Activated T-cell treated with anti-CD3 and anti-CD28 coated beads for 4 hours (primary cell): ENCODE results near the gene DNAAF3.
A peak's percentile ranks its signal among the peaks of the same experiment; 100 is the strongest.
"Not testable (repeated sequence)": the region's sequence is repeated elsewhere in the genome, so short reads cannot be mapped to it uniquely, and the experiment has no call there.

ENCODE experiments used
- DNase-seq: peaks from one replicate; pipeline ENCODE4 v3.0.0-alpha.2; 2020

Gene DNAAF3

DNA sequence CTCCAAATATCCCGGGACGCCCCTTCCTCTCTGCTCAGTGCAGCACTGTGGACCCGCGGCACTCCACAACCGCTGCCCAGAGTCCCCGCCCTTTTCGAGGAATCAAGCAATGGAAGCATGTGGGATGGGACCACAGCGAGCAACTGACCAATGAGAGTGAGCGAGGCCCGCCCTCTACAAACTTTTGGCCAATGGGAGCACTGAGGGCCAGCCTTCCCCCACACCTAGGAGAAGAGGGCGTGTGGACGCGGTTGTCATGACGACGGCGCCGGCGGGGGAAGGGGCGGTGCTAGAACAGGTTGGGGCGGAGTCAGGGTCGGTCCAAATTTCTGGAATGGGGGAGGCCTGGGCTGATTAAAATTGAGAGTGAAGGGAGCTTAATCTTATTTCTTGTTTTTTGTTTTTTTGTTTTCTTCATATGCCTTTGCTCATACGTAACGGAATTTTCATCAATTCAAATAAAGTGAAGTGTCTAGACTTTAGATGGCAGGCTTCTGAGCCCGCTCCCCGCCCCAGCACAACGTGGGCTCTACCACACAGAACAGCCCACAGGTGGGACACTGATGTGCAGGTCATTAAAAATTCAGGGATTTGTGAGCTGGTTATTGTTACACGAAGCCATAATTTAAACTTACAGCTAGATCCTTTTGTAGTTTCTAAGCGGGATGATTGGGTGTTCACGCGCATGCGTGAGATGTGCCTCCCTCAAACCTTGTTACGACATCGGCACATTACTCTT is at the start of gene DNAAF3:
DNAAF3 (minus strand) TSS at position 84 of the 739 bp plus-strand sequence. CDS start 200 bp downstream, outside the sequence.
- peak; percentile 48 for DNase-seq

DNA sequence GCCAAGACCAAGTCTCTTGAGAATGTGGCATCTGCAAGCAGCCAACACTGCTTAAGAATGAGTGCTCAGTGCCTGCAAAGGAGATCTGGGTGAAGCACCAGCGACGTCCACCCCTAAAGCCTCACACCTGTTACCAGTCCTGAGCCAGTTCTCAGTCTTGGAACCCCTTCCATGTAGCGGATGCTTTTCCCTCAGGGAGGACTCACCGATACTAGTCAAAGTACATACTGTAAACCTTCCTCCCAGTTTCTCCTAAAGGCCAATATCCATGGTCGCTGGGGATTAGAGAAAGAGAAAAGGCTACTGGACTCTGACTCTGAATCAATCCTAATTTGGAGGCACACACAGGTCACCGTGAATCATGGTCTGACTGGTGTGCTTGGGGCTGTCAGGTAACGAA is 47.1 kb upstream of the DNAAF3 start:
- no peak for DNase-seq

GRCh38 chr19:55212447-55212846 is 46.0 kb upstream of the DNAAF3 start:
- DNase-seq, result peak; percentile 9

DNA sequence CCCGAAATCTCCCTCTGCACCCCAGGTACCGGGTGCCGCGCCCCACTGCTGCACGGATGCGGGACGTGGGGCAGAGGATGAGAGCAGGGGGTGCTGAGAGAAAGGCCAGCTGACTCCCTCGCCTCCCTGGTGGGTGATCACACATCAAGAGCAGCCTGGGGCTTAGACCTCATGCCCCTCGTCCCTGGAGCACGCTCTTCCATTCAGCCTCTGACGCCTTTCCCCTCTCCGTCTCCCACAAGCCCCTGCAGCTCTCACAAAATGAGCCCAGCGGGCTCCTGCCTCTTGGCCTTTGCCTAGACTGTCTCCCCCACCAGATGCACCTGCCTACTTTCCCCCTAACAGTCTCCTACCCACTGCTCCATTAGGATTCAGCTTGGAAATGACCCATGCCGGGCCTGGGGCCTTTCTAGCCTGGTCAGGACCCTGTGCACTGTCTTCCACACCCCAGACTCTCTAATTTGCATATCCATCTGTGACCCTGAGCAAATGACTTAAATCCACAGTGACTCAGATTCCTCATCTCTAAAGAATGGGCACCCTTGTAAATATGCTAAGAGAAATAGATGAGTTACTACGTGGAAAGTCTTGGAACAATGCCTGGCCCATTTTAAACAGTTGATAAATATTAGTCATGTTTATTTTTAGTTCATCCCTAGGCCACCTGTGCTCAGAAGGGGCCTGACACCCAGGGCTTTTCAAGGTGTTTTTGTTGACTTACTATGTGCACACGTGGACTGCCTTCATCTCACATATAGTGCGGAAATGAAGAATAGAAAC is 43.5 kb upstream of the DNAAF3 start:
- no peak for DNase-seq

GRCh38 chr19:55208880-55209692 is 42.7 kb upstream of the DNAAF3 start, which contains the start of gene PTPRH:
TSS of gene PTPRH (minus strand) at chr19:55209501. CDS start at chr19:55209433, 68 bp downstream.
- DNase-seq, result no peak

DNA sequence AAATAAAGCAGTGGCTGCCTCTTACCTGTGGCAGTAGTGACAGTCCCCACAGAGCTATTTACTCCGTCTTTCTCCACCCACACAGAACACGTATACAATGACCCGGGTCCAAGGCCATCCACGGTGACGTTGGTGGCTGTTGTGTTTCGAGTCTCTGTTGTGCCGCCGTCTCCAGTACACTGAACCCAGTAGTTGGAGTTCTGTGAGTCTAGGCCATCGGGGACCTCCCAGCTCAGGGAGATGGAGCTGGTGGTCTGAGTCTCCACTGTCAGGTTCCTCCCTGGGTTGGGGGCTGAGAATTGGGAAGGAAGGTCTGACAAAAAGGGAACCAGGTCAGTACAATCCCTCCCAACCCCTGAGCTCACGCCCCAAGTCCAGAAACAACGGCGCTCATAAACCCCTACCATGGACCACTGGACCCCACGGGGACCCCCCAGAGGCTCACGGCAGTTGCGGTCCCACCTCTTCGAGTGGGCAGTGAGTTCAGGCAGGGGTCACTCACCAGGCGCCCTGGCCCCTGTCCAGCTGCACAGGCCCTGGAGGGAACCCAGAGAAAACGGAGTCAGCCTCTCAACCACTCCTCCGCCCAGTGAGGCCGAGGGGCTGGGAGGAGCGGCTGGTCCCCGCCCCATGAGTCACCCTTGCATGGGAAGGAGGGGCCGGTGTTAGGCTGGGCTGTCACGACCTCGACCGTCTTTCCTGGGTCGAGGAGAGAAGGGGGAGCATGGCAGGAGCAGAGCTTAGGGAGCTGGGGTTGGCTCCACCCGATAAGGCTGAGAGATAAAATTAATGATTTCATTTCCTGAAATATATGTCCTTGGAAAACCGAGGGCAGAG is 40.5 kb upstream of the DNAAF3 start:
- peak; percentile 34 for DNase-seq

GRCh38 chr19:55202199-55202598 is 35.8 kb upstream of the DNAAF3 start:
- DNase-seq, result not testable (repeated sequence)

DNA sequence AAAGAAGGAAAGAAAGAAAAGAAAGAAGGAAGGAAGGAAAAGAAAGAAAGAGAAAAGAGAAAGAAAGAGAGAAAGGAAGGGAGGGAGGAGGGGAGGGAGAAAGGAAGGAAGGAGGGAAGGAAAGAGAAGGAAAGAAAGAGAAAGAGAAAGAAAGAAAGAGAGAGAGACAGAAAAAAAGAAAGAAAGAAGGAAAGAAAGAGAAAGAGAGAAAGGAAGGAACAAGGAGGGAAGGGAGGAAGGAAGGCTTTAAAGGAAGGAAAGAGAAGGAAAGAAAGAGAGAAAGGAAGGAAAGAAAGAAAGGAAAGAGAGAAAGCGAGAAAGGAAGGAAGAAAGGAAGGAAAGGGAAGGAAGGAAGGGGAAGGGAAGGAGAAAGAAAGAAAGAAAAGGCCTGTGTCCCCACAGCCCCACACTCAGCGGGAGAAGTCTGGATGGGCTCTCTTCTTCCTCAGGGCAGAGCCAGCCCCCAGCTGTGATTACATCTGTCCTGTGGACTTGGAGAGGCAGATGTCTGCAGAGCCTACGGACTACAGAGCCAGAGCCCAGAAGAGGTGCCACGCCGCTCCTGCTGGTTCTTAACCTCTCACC is 33.3 kb upstream of the DNAAF3 start:
- DNase-seq, result no peak

DNA sequence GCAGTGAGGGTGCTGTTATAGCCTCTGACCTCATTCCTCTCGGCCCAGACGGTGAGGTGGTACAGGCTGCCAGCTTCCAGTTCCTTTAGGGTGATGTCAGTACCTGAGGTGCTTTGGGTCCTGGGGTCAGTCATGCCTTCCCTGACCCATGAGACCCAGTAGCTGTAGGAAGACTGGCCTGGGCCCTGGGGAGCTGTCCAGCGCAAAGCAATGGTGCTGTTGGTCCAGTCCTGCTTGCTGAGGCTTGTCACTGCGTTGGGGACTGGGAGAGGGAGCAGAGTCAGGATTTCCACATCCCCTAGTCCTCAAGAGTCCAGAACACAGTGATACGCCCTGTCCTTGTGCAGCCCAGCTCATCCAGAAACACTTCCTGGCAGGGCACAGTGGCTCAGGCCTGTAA is 32.2 kb upstream of the DNAAF3 start:
- no peak for DNase-seq

DNA sequence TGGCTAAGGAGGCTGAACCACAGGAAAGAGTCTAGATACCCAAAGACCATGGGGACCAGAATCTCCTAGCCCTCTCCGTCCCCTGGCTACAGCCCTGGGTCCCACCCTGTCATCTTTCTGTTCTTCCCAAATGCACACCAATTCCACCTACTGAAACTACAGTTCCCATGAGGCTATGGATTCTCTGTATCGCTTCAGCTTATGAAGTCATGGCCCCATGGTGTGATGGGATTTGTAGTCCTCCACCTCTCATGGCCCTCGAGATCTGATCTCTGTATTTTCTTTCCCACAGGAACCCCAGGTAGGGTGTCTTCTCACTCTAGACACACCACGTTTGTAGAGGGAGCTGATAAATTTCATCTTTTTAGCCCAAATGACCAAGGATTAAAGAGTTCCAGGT is 31.1 kb upstream of the DNAAF3 start:
- no peak for DNase-seq

GRCh38 chr19:55196803-55197202 is 30.4 kb upstream of the DNAAF3 start:
- DNase-seq, result no peak

DNA sequence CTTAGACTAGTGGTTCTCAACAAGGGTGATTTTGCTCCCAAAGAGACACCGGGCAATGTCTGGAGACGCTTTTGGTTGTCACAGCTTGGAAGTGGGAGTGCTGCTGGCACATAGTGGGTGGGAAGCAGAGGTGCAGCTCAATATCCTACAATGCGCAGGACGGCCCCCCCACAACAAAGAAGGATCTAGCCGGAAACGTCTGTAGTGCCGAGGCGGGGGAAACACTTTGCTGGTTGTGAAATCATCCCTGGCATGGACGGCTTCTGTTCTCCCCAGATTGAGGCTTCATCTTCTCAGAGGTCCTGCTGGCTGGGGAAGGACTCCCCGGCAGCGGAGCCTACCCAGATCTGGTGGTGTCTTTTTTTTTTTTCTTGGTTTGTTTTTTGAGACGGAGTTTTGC is 27.1 kb upstream of the DNAAF3 start:
- no peak for DNase-seq

GRCh38 chr19:55189403-55189835 is 23.0 kb upstream of the DNAAF3 start:
- DNase-seq, result no peak

- no peak for DNase-seq
These were observed 22.2 kb upstream of the DNAAF3 start for GRCh38 chr19:55188625-55189024.

DNA sequence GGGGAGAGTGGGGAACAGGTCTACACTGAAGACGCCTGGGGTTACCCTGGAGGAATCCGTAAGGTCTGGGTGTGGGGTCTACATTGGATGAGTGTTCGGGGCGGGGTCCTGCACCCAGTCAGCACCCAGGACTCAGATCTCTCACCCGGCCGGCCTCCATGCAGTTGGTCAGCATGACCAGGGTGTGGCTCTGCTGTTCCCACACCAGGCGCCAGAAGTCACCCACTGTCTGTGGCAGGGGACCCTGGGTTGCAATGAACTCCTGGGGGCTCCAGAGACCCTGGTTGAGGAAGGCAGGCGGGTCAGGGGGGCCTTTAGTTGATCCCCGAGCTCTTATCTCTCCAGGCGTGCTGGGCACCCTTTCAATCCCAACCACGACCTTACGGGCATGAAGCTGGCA is 19.7 kb upstream of the DNAAF3 start:
- no peak for DNase-seq

GRCh38 chr19:55181740-55182139 is 15.3 kb upstream of the DNAAF3 start:
- no peak for DNase-seq

DNA sequence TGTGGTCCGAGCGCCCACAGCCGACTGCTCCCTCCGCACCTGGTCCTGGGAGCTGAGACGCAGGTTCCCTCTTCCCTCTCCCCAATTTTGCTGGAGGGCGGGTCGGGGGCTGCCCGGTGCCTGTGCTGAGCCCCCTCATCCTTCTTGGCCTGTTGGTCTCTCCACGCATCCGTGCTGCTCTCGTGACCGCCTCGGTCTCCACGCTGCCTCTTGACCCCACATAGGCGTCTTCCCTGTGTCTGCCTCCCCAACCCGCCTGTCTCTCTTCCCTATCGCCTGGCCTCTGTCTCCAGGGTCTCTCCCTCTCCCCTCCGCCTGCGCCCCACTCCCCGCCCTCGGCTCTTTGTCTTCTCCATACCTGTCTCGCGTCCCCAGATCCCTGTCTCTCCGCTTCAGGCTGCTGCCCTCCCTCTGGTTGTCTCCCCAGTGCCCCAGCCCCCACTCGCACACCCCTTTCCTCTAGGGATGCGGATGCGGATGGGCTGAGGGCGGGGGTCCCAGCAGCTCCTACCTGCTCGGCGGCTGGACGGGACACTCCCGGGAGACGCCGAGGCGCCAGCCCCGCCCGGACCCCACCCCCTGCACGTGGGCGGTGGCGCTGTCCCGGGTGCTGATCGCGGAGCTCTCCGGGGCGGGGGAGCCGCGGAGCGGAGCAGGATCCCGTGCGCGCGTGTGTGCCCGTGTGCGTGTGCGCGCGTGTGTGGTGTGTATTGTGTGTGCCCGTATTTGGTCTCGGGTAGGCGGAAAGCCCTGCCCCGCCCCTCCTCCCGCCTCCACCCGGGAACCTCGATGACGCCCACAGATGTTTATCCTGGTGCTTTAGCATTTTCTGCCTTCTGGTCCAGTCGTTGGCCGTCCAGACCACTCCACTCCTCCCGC is 13.4 kb upstream of the DNAAF3 start, which contains the start of gene SYT5:
SYT5 (minus strand) TSS at position 684 of the 879 bp plus-strand sequence. CDS start 1,248 bp downstream, outside the sequence.
- peak; percentile 48 for DNase-seq

DNA sequence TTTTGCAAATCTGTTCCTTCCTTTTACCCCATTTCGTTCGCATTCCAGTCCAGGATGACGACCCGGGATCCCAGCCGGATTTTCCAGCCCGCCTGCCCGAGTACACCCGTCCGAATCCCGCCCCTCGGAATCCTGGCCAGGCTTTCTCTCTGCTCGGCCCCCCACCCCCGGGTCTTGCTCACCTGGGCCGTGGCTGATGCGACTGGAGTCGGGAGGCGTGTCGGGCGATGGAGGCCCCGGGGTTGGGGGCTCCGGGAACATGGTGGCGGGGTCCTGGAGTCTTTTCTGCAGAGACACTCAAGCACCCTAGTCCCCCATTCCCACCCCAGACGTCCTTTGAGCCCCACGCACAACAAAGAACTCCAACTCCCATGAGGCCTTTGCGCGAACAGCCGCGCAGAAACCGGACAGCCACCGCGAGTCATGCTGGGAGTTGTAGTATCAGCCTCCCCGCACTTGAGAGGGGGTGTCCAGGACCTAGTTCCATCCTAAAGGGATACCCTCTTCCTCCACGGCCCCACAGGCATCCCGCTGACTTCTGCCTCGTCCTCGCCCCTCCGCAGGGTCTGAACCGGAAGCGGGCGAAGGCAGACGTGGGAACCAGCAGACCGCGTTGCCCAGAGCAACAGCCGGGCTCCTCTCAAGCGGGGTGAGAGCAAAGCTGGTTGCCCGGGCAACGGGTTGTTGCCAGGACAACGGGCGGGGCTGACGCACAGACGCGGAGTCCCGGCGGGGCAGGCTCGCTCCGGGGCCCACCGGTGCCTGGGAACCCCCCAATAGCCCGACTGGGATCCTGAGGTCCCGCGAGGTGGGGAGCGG is 12.6 kb upstream of the DNAAF3 start:
- DNase-seq, result peak; percentile 89

GRCh38 chr19:55176076-55176475 is 9.7 kb upstream of the DNAAF3 start:
- DNase-seq, result no peak
